ENCODE results near the gene CBX1. TPM values are rescaled to one million over a fixed set of nuclear protein-coding genes. Genes with fewer than 3 reads are reported as not detected.
A peak's percentile ranks its signal among the peaks of the same experiment; 100 is the strongest.

The CBX1 gene
- total RNA-seq, 6 donors from 2014 or later, result 12.6 to 38.8 (median 28.0) TPM

- no peak overlapping the region for H3K4me3 ChIP-seq
- WGBS, 2 donors, result 85 to 90% methylated on average over 3 of the region's 3 CpGs
- no peaks in the 10 kb centered on the region for H3K27me3 ChIP-seq
- TF ChIP-seq POLR2AphosphoS5 (IDR thresholded peaks at IDR 0.05) (no peak), EP300 (IDR thresholded peaks at IDR 0.05) (no peak), POLR2A (IDR thresholded peaks at IDR 0.05) (no peak), CTCF (IDR thresholded peaks at IDR 0.05) (no peak)
- no peak for ATAC-seq (ENCODE audit: low FRiP score in 2 of 2)
- peaks cover 11 to 88% (median 53%) of the 10 kb centered on the region in 4 donors for H3K36me3 ChIP-seq
- no peak overlapping the region for H3K27ac ChIP-seq
- H3K9me3 ChIP-seq, result no peaks in the 10 kb centered on the region
- peaks cover 0 to 8% (median 6%) of the 10 kb centered on the region in 4 donors for H3K4me1 ChIP-seq
- DNase-seq, result no peak
Measured at GRCh38 chr17:48064638-48065037, 36.6 kb downstream of the CBX1 start.

GRCh38 chr17:48062273-48062672 lies 39.0 kb downstream of the CBX1 start:
- H3K4me1 ChIP-seq, result peaks cover 0 to 7% (median 5%) of the 10 kb centered on the region in 4 donors
- H3K27ac ChIP-seq, result no peak overlapping the region
- no peaks in the 10 kb centered on the region for H3K27me3 ChIP-seq
- ATAC-seq (ENCODE audit: low FRiP score in 2 of 2) (no peak), DNase-seq (no peak)
- WGBS, 2 donors, result 96 to 100% methylated on average over 6 to 7 of the region's 7 CpGs
- H3K4me3 ChIP-seq, result no peak overlapping the region
- no peak for TF ChIP-seq CTCF (IDR thresholded peaks at IDR 0.05)
- peaks cover 30 to 89% (median 63%) of the 10 kb centered on the region in 4 donors for H3K36me3 ChIP-seq
- no peaks in the 10 kb centered on the region for H3K9me3 ChIP-seq

GRCh38 chr17:48060249-48060648 lies 41.0 kb downstream of the CBX1 start:
- peaks cover 5 to 10% (median 7%) of the 10 kb centered on the region in 4 donors for H3K4me1 ChIP-seq
- WGBS, 2 donors, result 71 to 79% methylated on average over 5 to 7 of the region's 7 CpGs
- peaks cover 38 to 91% (median 81%) of the 10 kb centered on the region in 4 donors for H3K36me3 ChIP-seq
- H3K27me3 ChIP-seq, result no peaks in the 10 kb centered on the region
- no peak for ATAC-seq (ENCODE audit: low FRiP score in 2 of 2)
- H3K9me3 ChIP-seq, result no peaks in the 10 kb centered on the region
- DNase-seq, result peak in 1 of 2 donors; percentile 34
- TF ChIP-seq POLR2A (IDR thresholded peaks at IDR 0.05) (no peak), EP300 (IDR thresholded peaks at IDR 0.05) (no peak)
- no peak overlapping the region for H3K4me3 ChIP-seq
- no peak overlapping the region for H3K27ac ChIP-seq

GRCh38 chr17:48059125-48059668 lies 42.1 kb downstream of the CBX1 start:
- ATAC-seq (ENCODE audit: low FRiP score in 2 of 2), result no peak
- Histone ChIP-seq H3K4me3 (no peak overlapping the region), H3K27me3 (no peaks in the 10 kb centered on the region), H3K27ac (no peak overlapping the region), H3K36me3 (peaks cover 38 to 95% (median 82%) of the 10 kb centered on the region in 4 donors), H3K4me1 (peaks cover 15 to 20% (median 16%) of the 10 kb centered on the region in 4 donors), H3K9me3 (no peaks in the 10 kb centered on the region)
- TF ChIP-seq POLR2AphosphoS5 (IDR thresholded peaks at IDR 0.05) (no peak), POLR2A (IDR thresholded peaks at IDR 0.05) (no peak), EP300 (IDR thresholded peaks at IDR 0.05) (no peak), CTCF (IDR thresholded peaks at IDR 0.05) (no peak)
- 94 to 97% methylated on average over 25 to 32 of the region's 32 CpGs for WGBS, 2 donors
- peak in 1 of 2 donors; percentile 71 for DNase-seq

GRCh38 chr17:48058393-48059124 lies 42.7 kb downstream of the CBX1 start:
- peaks cover 21 to 27% (median 23%) of the 10 kb centered on the region in 4 donors for H3K4me1 ChIP-seq
- H3K27ac ChIP-seq, result no peak overlapping the region
- H3K9me3 ChIP-seq, result no peaks in the 10 kb centered on the region
- WGBS, 2 donors, result 90 to 94% methylated on average over 9 to 11 of the region's 11 CpGs
- H3K4me3 ChIP-seq, result no peak overlapping the region
- DNase-seq (no peak), ATAC-seq (ENCODE audit: low FRiP score in 2 of 2) (no peak)
- peaks cover 38 to 89% (median 82%) of the 10 kb centered on the region in 4 donors for H3K36me3 ChIP-seq
- no peaks in the 10 kb centered on the region for H3K27me3 ChIP-seq
- no peak for TF ChIP-seq POLR2A (IDR thresholded peaks at IDR 0.05)
- TF ChIP-seq EP300 (IDR thresholded peaks at IDR 0.05), result no peak
- no peak for TF ChIP-seq CTCF (IDR thresholded peaks at IDR 0.05)
- no peak for TF ChIP-seq POLR2AphosphoS5 (IDR thresholded peaks at IDR 0.05)

All from upper lobe of left lung (tissue), 6 donors.